ENCODE results near the gene TMEM208. TPM values are rescaled to one million over a fixed set of nuclear protein-coding genes. Genes with fewer than 3 reads are reported as not detected.

The TMEM208 gene
- total and polyA plus RNA-seq, 9 donors, result 23.8 to 52.0 (median 32.1) TPM

GRCh38 chr16:67275321-67275720 lies 48.4 kb downstream of the TMEM208 start:
- TF ChIP-seq POLR2A (IDR thresholded peaks at IDR 0.05) (no peak), CTCF (IDR thresholded peaks at IDR 0.05) (no peak), EP300 (IDR thresholded peaks at IDR 0.05) (no peak)
- intact Hi-C loops (cut with DNase I), result loop anchor here in 1 of 4 donors (5.0 kb wide), 1 partner anchor 122 kb away; no protein-coding TSS in a partner anchor
- Histone ChIP-seq H3K27ac (no peak overlapping the region), H3K36me3 (no peaks in the 10 kb centered on the region), H3K4me1 (ENCODE audit: insufficient read depth) (peaks cover 12% of the 10 kb centered on the region), H3K9me3 (no peaks in the 10 kb centered on the region), H3K27me3 (no peaks in the 10 kb centered on the region), H3K4me3 (no peak overlapping the region)
- no peak for DNase-seq
- WGBS, 3 donors, result 66 to 78% (median 68%) methylated on average over 2 of the region's 2 CpGs

DNA sequence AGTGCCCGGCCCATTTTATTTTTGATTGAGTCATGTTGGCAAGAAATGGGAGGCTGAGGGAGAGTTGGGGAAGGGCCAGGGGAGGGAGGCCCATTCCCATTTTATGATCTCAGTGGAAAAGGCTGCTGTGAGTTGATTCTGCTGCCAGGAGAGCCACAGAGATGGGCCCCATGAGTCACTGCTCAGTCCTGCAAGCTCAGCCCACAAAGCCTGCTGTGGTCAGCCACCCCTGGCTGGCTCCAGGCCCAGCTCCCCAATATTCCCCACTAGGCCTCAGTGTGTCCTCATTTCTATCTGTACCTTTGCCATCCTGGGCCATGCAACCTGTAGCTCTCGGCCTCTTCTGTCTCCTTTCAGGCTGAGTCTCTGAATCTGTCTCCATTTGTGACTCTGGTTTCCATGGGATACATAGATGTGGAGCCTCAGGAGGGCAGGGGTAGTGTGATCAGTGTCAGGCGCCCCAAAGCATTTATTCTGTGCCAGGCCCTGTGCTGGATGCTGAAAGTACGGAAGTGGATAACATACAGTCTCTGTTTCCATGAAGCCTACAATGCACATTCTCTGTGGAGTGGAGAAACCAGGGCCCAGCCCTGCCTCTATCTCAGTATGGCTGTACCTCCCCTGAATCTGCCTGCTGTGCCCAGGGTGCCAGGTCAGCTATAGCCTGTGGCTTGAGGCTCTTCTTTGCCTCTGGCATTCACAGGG lies 50.5 kb downstream of the TMEM208 start:
- Histone ChIP-seq H3K4me3 (no peak overlapping the region), H3K27me3 (no peaks in the 10 kb centered on the region), H3K36me3 (no peaks in the 10 kb centered on the region), H3K27ac (peak overlapping the region in 1 of 2 donors; percentile 50), H3K9me3 (no peaks in the 10 kb centered on the region), H3K4me1 (ENCODE audit: insufficient read depth) (peaks cover 12% of the 10 kb centered on the region)
- intact Hi-C loops (cut with DNase I), result loop anchor here in 1 of 4 donors (5.0 kb wide), 1 partner anchor 120 kb away; no protein-coding TSS in a partner anchor
- WGBS, 3 donors, result 71 to 79% (median 77%) methylated on average over 4 of the region's 4 CpGs
- peak in 3 of 5 donors; percentile 47 to 61 (median 60) for DNase-seq
- TF ChIP-seq EP300 (IDR thresholded peaks at IDR 0.05) (no peak), CTCF (IDR thresholded peaks at IDR 0.05) (no peak), POLR2A (IDR thresholded peaks at IDR 0.05) (no peak)

DNA sequence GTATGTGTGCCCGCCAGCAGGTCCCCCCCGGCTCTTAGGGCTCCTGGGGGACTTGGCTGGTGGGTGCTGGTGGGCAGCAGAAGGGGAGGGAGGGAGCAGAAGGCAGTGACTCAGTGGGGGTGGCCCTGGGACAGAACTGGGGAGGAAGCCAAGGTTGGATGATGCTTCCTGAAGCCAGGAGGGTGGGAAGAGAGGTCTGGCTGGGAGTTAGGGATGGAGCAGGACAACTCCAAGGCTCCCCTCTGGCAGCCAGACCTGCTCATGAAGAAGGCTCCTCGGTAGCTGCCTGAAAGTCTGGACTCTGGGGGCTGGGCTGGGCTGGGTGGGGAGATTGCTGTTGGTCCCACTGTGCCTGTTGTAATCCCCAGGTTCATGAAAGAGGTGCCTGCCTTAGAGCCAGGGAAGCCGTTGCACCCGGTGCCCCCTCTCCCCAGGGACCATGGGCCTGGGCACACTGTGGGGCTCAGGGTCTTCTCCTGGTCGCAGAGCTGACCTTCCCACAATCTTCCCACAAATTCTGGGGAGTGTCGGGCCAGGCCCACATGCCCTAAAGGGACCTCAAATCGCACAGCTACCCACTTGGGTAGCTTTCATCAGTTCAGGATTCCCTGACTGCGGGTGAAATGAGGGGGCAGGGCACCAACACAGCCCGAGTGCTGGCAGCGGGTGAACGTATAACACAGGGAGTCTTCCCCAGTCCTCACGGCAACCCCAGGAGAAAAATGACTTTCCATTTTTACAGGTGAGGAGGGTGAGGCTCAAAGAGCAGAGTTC lies 51.3 kb downstream of the TMEM208 start:
- DNase-seq, result peak in 3 of 5 donors; percentile 38 to 47 (median 45)
- Histone ChIP-seq H3K9me3 (no peaks in the 10 kb centered on the region), H3K27me3 (no peaks in the 10 kb centered on the region), H3K36me3 (no peaks in the 10 kb centered on the region), H3K4me3 (peak overlapping the region; percentile 54), H3K4me1 (ENCODE audit: insufficient read depth) (peaks cover 12% of the 10 kb centered on the region), H3K27ac (peak overlapping the region; percentile 50 to 59)
- 51 to 65% (median 52%) methylated on average over 13 of the region's 13 CpGs for WGBS, 3 donors
- TF ChIP-seq CTCF (IDR thresholded peaks at IDR 0.05), result no peak
- TF ChIP-seq EP300 (IDR thresholded peaks at IDR 0.05), result no peak
- no peak for TF ChIP-seq POLR2A (IDR thresholded peaks at IDR 0.05)
- intact Hi-C loops (cut with DNase I), result loop anchor here in 1 of 4 donors (5.0 kb wide), 1 partner anchor 119 kb away; no protein-coding TSS in a partner anchor

MicroRNAs encoded within 50 kb of the gene (microRNA counts, 767-probe panel; counts per million panel counts)
- microRNA hsa-miR-328, result 530 counts per million, percentile 78 among the panel's probes with 10 or more counts

Small RNA genes within 50 kb of the gene (microRNA-seq; reads per million reads assigned to microRNA genes)
- gene MIR328, result 149 to 619 (median 331) reads per million in 3 donors

Small RNA genes within 50 kb of the gene (small RNA-seq; reads per million reads assigned to genes)
- 6.8 reads per million, percentile 82 among the genes with 10 or more reads in this experiment for gene MIR328

Other genes starting within 250 kb of the TMEM208 start
- 10 to 100 TPM in 5 of 7 donors, 1 to 10 TPM in 2; 6.7 to 67.1 (median 15.5) TPM for gene CES4A, start 238.5 kb upstream of the TMEM208 start, total RNA-seq
- 1 to 10 TPM; 6.0 to 9.7 TPM for gene CES4A, start 238.5 kb upstream of the TMEM208 start, polyA plus RNA-seq
- gene CBFB, start 198.0 kb upstream of the TMEM208 start, total RNA-seq, result 10 to 100 TPM; 39.9 to 58.3 (median 48.9) TPM
- gene CBFB, start 198.0 kb upstream of the TMEM208 start, polyA plus RNA-seq, result 10 to 100 TPM; 19.2 to 23.8 TPM
- gene PHAF1, start 117.2 kb upstream of the TMEM208 start, total RNA-seq, result 10 to 100 TPM; 13.7 to 17.4 (median 14.9) TPM
- 10 to 100 TPM in 1 of 2 donors, 1 to 10 TPM in 1; 9.0 to 25.1 TPM for gene PHAF1, start 117.2 kb upstream of the TMEM208 start, polyA plus RNA-seq
- gene B3GNT9, start 76.1 kb upstream of the TMEM208 start, total RNA-seq, result 10 to 100 TPM; 11.1 to 45.7 (median 28.7) TPM
- gene B3GNT9, start 76.1 kb upstream of the TMEM208 start, polyA plus RNA-seq, result 10 to 100 TPM; 17.1 to 18.1 TPM
- 10 to 100 TPM in 6 of 7 donors, 1 to 10 TPM in 1; 7.3 to 30.9 (median 15.5) TPM for gene TRADD, start 67.2 kb upstream of the TMEM208 start, total RNA-seq
- 10 to 100 TPM in 1 of 2 donors, 1 to 10 TPM in 1; 4.2 to 15.7 TPM for gene TRADD, start 67.2 kb upstream of the TMEM208 start, polyA plus RNA-seq
- gene FBXL8, start 67.2 kb upstream of the TMEM208 start, total RNA-seq, result 10 to 100 TPM in 6 of 7 donors, 1 to 10 TPM in 1; 8.8 to 23.0 (median 15.0) TPM
- gene FBXL8, start 67.2 kb upstream of the TMEM208 start, polyA plus RNA-seq, result 10 to 100 TPM in 1 of 2 donors, 1 to 10 TPM in 1; 1.3 to 13.1 TPM
- 100 to 1,000 TPM in 1 of 7 donors, 10 to 100 TPM in 6; 30.8 to 115 (median 77.7) TPM for gene HSF4, start 62.4 kb upstream of the TMEM208 start, total RNA-seq
- gene HSF4, start 62.4 kb upstream of the TMEM208 start, polyA plus RNA-seq, result 10 to 100 TPM in 1 of 2 donors, 1 to 10 TPM in 1; 9.9 to 44.9 TPM
- gene NOL3, start 56.6 kb upstream of the TMEM208 start, total RNA-seq, result 10 to 100 TPM; 14.1 to 31.7 (median 21.4) TPM
- 10 to 100 TPM; 17.9 to 23.1 TPM for gene NOL3, start 56.6 kb upstream of the TMEM208 start, polyA plus RNA-seq
- gene MATCAP1, start 43.2 kb upstream of the TMEM208 start, total RNA-seq, result 10 to 100 TPM; 16.8 to 96.4 (median 65.7) TPM
- gene MATCAP1, start 43.2 kb upstream of the TMEM208 start, polyA plus RNA-seq, result 10 to 100 TPM; 15.4 to 38.4 TPM
- 10 to 100 TPM in 4 of 7 donors, 1 to 10 TPM in 3; 6.1 to 33.0 (median 16.4) TPM for gene EXOC3L1, start 37.0 kb upstream of the TMEM208 start, total RNA-seq
- gene EXOC3L1, start 37.0 kb upstream of the TMEM208 start, polyA plus RNA-seq, result 10 to 100 TPM in 1 of 2 donors, under 1 TPM in 1; 0.32 to 12.2 TPM
- gene E2F4, start 35.0 kb upstream of the TMEM208 start, total RNA-seq, result 10 to 100 TPM; 36.0 to 75.7 (median 52.9) TPM
- gene E2F4, start 35.0 kb upstream of the TMEM208 start, polyA plus RNA-seq, result 10 to 100 TPM; 17.6 to 36.2 TPM
- 10 to 100 TPM in 1 of 7 donors, 1 to 10 TPM in 6; 1.1 to 14.8 (median 2.8) TPM for gene ELMO3, start 28.0 kb upstream of the TMEM208 start, total RNA-seq
- gene ELMO3, start 28.0 kb upstream of the TMEM208 start, polyA plus RNA-seq, result 1 to 10 TPM in 1 of 2 donors, not detected in 1; 1.2 TPM
- 10 to 100 TPM; 17.2 to 84.2 (median 41.8) TPM for gene FHOD1, start 20.4 kb downstream of the TMEM208 start, total RNA-seq
- 10 to 100 TPM; 16.0 to 26.2 TPM for gene FHOD1, start 20.4 kb downstream of the TMEM208 start, polyA plus RNA-seq
- gene SLC9A5, start 21.8 kb downstream of the TMEM208 start, total RNA-seq, result 1 to 10 TPM in 5 of 7 donors, under 1 TPM in 2; 0.36 to 3.1 (median 1.3) TPM
- 1 to 10 TPM in 1 of 2 donors, under 1 TPM in 1; 0.53 to 1.1 TPM for gene SLC9A5, start 21.8 kb downstream of the TMEM208 start, polyA plus RNA-seq
- gene PLEKHG4, start 52.4 kb downstream of the TMEM208 start, total RNA-seq, result 10 to 100 TPM; 12.4 to 37.9 (median 27.6) TPM
- 10 to 100 TPM in 1 of 2 donors, 1 to 10 TPM in 1; 5.1 to 38.6 TPM for gene PLEKHG4, start 52.4 kb downstream of the TMEM208 start, polyA plus RNA-seq
- gene KCTD19, start 99.6 kb downstream of the TMEM208 start, total RNA-seq, result under 1 TPM in 3 of 7 donors, not detected in 4; 0.05 to 0.32 (median 0.12) TPM
- gene KCTD19, start 99.6 kb downstream of the TMEM208 start, polyA plus RNA-seq, result under 1 TPM; 0.07 to 0.70 TPM
- 1 to 10 TPM in 4 of 7 donors, under 1 TPM in 2, not detected in 1; 0.58 to 2.6 (median 1.2) TPM for gene LRRC36, start 99.7 kb downstream of the TMEM208 start, total RNA-seq
- gene LRRC36, start 99.7 kb downstream of the TMEM208 start, polyA plus RNA-seq, result under 1 TPM; 0.59 to 0.80 TPM
- 100 to 1,000 TPM in 1 of 7 donors, 10 to 100 TPM in 4, 1 to 10 TPM in 2; 2.2 to 269 (median 10.9) TPM for gene TPPP3, start 166.4 kb downstream of the TMEM208 start, total RNA-seq
- gene TPPP3, start 166.4 kb downstream of the TMEM208 start, polyA plus RNA-seq, result 10 to 100 TPM; 15.2 to 15.6 TPM
- gene ZDHHC1, start 189.3 kb downstream of the TMEM208 start, total RNA-seq, result 10 to 100 TPM; 17.3 to 45.5 (median 24.8) TPM
- 10 to 100 TPM in 1 of 2 donors, 1 to 10 TPM in 1; 1.4 to 15.7 TPM for gene ZDHHC1, start 189.3 kb downstream of the TMEM208 start, polyA plus RNA-seq
- 10 to 100 TPM in 5 of 7 donors, 1 to 10 TPM in 2; 1.3 to 26.3 (median 17.1) TPM for gene HSD11B2, start 204.0 kb downstream of the TMEM208 start, total RNA-seq
- gene HSD11B2, start 204.0 kb downstream of the TMEM208 start, polyA plus RNA-seq, result 1 to 10 TPM; 4.6 to 5.1 TPM